Psoas muscle (tissue), 8 donors: ENCODE data around the gene FSTL5. TPM values are rescaled to one million over a fixed set of nuclear protein-coding genes. Genes with fewer than 3 reads are reported as not detected.

Source experiments
- ATAC-seq, 4 donors: fragments of 200-7000 bp; cut with Tn5 transposase; one replicate each; pipeline ENCODE4 v1.9.1; 2020; ENCODE audit warnings: moderate library complexity in 3 of 4, mild to moderate bottlenecking in 2 of 4
- DNase-seq, 2 donors: peaks; one replicate each; pipeline ENCODE4 v3.0.0-alpha.2; 2020
- H3K27ac ChIP-seq: fragments of 200-600 bp; one replicate; pipeline ENCODE4 v1.8.0; 2022
- H3K27me3 ChIP-seq, 3 donors: fragments of 200-600 bp in 1 of 3; one replicate each; pipeline versions ENCODE4 v1.6.1 to v1.8.0; 2013 to 2022; ENCODE audit warnings: low read length in 2 of 3, mild to moderate bottlenecking in 2 of 3, moderate library complexity in 1 of 3; ENCODE audit not compliant: insufficient read depth in 3 of 3
- H3K36me3 ChIP-seq, 2 donors: fragments of 200-600 bp in 1 of 2; one replicate each; pipeline versions ENCODE4 v1.6.1 to v1.8.0; 2013 to 2022; ENCODE audit warnings: low read depth in 1 of 2, mild to moderate bottlenecking in 1 of 2, moderate library complexity in 1 of 2; ENCODE audit not compliant: insufficient read depth in 1 of 2
- H3K4me1 ChIP-seq: fragments of 200-600 bp; one replicate; pipeline ENCODE4 v1.8.0; 2022
- H3K4me3 ChIP-seq: fragments of 200-600 bp; one replicate; pipeline ENCODE4 v1.8.0; 2022; ENCODE audit warnings: mild to moderate bottlenecking
- H3K9me3 ChIP-seq: fragments of 200-600 bp; one replicate; pipeline ENCODE4 v1.8.0; 2022
- WGBS, 3 donors: extraction: QIAGEN DNeasy Blood & Tissue Kit; methylation state at CpG; one replicate each; pipeline versions ENCODE4 v1.1.6 to v1.1.7; 2013; 5-methylcytosine and 5-hydroxymethylcytosine counted together
- intact Hi-C, 2 donors: fragments of 100-400 bp; cut with DNase I; formaldehyde crosslinking; loops; one replicate each; pipeline versions ENCODE4 v1.11.0 to v1.14.2; 2022
- polyA plus RNA-seq, 3 donors: library from polyadenylated mRNA; stranded (reverse); fragments of 200-250 nt; gene quantifications; one replicate each; pipeline ENCODE4 v1.2.3, GENCODE V29; 2013
- total RNA-seq, 4 donors: library from RNA; stranded (reverse); fragmentation: NEBNext Ultra II Directional in 2 of 4; extraction: Animal tissue kit (Norgen Biotek cat#: 25700) in 2 of 4; gene quantifications; one replicate each; pipeline versions ENCODE4 v1.2.1 to v1.2.4, GENCODE V29; 2021 to 2023
- TF ChIP-seq, protein P1 (sequence below): fragments of 200-600 bp; IDR thresholded peaks from one replicate; pipeline ENCODE4 v1.8.0; 2022; ENCODE audit warnings: antibody characterized with exemption
- donor health status: healthy with polysubstance abuse.
- donor health status: DM: no; HTN: no; CAD: no; lungs with moderate emphysema.
- donor health status: Bipolar disorder and iron deficiency.
- donor health status: healthy.
- donor health status: DM: yes; HTN: yes; CAD: no.
- donor health status: DM: no; HTN: no; CAD: no.
- donor health status: DM: no; HTN: no; CAD: no.
- donor health status: DM: yes; HTN: yes; CAD: no.

FSTL5 gene
- total and polyA plus RNA-seq, 7 donors: 0.01 TPM; not detected in 4

DNA sequence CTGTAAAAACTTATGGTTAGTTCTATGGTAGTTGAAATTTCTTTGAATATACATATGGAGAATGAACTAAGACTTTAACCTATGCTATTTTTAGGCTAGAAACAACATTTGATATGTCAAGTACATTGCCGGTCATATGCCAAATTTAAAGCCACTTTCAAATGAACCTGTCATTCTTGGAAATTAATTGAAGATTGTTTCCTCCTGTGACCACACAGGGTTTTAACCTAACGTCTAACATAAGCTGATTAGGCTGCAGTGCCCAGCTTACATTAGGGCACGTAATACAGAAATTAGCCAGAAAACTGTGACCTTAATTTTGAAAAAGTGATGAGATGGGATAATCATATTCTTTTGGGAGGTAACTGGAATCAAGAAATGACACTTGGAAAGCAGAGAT is 645.9 kb downstream of the FSTL5 start:
- Histone ChIP-seq H3K27ac (no peak overlapping the region), H3K4me3 (no peak overlapping the region), H3K4me1 (no peaks in the 10 kb centered on the region), H3K9me3 (no peaks in the 10 kb centered on the region), H3K36me3 (no peaks in the 10 kb centered on the region), H3K27me3 (no peaks in the 10 kb centered on the region)
- ATAC-seq (no peak), DNase-seq (no peak)
- 22 to 35% (median 24%) methylated on average over 3 of the region's 3 CpGs for WGBS, 3 donors
- intact Hi-C loops: no loop called here
- TF ChIP-seq, protein P1, sequence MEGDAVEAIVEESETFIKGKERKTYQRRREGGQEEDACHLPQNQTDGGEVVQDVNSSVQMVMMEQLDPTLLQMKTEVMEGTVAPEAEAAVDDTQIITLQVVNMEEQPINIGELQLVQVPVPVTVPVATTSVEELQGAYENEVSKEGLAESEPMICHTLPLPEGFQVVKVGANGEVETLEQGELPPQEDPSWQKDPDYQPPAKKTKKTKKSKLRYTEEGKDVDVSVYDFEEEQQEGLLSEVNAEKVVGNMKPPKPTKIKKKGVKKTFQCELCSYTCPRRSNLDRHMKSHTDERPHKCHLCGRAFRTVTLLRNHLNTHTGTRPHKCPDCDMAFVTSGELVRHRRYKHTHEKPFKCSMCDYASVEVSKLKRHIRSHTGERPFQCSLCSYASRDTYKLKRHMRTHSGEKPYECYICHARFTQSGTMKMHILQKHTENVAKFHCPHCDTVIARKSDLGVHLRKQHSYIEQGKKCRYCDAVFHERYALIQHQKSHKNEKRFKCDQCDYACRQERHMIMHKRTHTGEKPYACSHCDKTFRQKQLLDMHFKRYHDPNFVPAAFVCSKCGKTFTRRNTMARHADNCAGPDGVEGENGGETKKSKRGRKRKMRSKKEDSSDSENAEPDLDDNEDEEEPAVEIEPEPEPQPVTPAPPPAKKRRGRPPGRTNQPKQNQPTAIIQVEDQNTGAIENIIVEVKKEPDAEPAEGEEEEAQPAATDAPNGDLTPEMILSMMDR: no peak

DNA sequence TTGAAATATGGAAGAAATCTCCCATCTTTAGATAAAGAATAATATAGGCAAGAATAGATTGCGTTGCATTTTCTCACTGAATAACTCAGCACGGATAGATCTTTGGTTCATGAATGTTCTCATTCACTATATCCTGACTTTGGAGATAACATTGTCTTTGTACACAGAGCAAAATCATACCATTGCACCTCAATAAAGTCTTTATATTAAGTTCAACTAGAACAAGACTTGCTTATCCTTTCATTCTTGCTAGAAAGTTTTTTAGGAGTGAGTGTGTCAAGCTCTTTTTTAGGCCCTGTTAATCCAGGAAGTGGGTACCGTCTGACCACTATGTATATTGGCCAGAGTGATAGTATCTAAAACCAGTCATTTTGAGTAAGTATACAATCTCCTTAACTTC is 658.7 kb downstream of the FSTL5 start:
- no peaks in the 10 kb centered on the region for H3K4me1 ChIP-seq
- DNase-seq: no peak
- no peaks in the 10 kb centered on the region for H3K27me3 ChIP-seq
- H3K9me3 ChIP-seq: no peaks in the 10 kb centered on the region
- H3K4me3 ChIP-seq: no peak overlapping the region
- no peak overlapping the region for H3K27ac ChIP-seq
- TF ChIP-seq, protein P1: no peak
- intact Hi-C loops: no loop called here
- no peak for ATAC-seq
- H3K36me3 ChIP-seq: no peaks in the 10 kb centered on the region
- 86 to 91% (median 91%) methylated on average over 3 of the region's 3 CpGs for WGBS, 3 donors

GRCh38 chr4:161498155-161498554 is 665.6 kb downstream of the FSTL5 start:
- H3K36me3 ChIP-seq: no peaks in the 10 kb centered on the region
- intact Hi-C loops: no loop called here
- ATAC-seq (no peak), DNase-seq (no peak)
- no peaks in the 10 kb centered on the region for H3K9me3 ChIP-seq
- H3K27ac ChIP-seq: no peak overlapping the region
- no peaks in the 10 kb centered on the region for H3K4me1 ChIP-seq
- no peaks in the 10 kb centered on the region for H3K27me3 ChIP-seq
- TF ChIP-seq, protein P1: no peak
- H3K4me3 ChIP-seq: no peak overlapping the region

DNA sequence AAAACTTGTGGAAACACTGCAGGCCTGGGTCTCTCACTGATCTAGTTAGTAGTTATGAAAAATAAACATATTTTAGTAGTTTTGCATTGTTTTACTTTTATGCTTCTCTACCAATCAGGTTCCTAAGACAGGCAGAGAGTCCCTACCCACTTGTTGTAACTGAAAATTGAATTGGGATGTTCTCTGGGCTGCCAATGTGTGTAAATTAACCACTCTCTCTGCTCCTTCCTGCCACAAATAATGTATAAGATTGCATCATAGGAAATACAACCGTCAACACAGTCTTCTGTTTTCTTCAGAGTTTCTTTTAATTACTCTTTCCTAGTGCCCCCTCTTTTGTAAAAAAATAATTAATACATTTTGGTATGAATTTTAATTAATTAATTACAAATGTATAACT is 677.3 kb downstream of the FSTL5 start:
- no peak for DNase-seq
- no peak for ATAC-seq
- Histone ChIP-seq H3K4me1 (no peaks in the 10 kb centered on the region), H3K27ac (no peak overlapping the region), H3K27me3 (no peaks in the 10 kb centered on the region), H3K9me3 (no peaks in the 10 kb centered on the region), H3K36me3 (no peaks in the 10 kb centered on the region), H3K4me3 (no peak overlapping the region)
- TF ChIP-seq, protein P1: no peak
- intact Hi-C loops: no loop called here
- WGBS, 3 donors: 60 to 61% (median 61%) methylated on average over 1 of the region's 1 CpG

DNA sequence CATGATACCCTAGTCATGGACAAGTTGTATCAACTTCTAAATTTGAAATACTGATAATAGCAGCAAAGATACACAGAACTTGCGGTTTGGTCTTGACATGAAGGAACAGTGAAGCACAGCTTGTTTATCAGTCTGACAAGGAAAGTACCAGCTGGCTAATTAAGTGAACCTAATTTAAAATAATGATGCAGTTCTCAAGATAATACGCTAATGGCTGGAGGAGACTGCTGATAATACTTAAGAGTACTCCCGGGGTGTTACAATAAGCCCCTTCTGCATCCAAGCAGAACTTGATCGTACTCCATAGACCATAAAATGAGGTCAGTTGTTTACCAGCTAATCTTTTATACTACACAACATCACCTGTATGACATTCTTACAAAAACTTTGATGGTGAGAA is 697.5 kb downstream of the FSTL5 start:
- 87 to 91% (median 90%) methylated on average over 4 of the region's 4 CpGs for WGBS, 3 donors
- intact Hi-C loops: no loop called here

More for the DNA sequence above, 697.5 kb downstream of the FSTL5 start:
- TF ChIP-seq, protein P1: no peak
- Histone ChIP-seq H3K27ac (no peak overlapping the region), H3K4me3 (no peak overlapping the region), H3K9me3 (no peaks in the 10 kb centered on the region), H3K36me3 (no peaks in the 10 kb centered on the region), H3K27me3 (no peaks in the 10 kb centered on the region), H3K4me1 (no peaks in the 10 kb centered on the region)
- ATAC-seq (no peak), DNase-seq (no peak)
